ENCODE data around the gene VAV1. TPM values are rescaled to one million over a fixed set of nuclear protein-coding genes. Genes with fewer than 3 reads are reported as not detected.

The VAV1 gene, protein sequence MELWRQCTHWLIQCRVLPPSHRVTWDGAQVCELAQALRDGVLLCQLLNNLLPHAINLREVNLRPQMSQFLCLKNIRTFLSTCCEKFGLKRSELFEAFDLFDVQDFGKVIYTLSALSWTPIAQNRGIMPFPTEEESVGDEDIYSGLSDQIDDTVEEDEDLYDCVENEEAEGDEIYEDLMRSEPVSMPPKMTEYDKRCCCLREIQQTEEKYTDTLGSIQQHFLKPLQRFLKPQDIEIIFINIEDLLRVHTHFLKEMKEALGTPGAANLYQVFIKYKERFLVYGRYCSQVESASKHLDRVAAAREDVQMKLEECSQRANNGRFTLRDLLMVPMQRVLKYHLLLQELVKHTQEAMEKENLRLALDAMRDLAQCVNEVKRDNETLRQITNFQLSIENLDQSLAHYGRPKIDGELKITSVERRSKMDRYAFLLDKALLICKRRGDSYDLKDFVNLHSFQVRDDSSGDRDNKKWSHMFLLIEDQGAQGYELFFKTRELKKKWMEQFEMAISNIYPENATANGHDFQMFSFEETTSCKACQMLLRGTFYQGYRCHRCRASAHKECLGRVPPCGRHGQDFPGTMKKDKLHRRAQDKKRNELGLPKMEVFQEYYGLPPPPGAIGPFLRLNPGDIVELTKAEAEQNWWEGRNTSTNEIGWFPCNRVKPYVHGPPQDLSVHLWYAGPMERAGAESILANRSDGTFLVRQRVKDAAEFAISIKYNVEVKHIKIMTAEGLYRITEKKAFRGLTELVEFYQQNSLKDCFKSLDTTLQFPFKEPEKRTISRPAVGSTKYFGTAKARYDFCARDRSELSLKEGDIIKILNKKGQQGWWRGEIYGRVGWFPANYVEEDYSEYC
- total RNA-seq, result 1 to 10 TPM; 1.1 to 7.9 (median 3.1) TPM
- long read RNA-seq, result 0 reads

DNA sequence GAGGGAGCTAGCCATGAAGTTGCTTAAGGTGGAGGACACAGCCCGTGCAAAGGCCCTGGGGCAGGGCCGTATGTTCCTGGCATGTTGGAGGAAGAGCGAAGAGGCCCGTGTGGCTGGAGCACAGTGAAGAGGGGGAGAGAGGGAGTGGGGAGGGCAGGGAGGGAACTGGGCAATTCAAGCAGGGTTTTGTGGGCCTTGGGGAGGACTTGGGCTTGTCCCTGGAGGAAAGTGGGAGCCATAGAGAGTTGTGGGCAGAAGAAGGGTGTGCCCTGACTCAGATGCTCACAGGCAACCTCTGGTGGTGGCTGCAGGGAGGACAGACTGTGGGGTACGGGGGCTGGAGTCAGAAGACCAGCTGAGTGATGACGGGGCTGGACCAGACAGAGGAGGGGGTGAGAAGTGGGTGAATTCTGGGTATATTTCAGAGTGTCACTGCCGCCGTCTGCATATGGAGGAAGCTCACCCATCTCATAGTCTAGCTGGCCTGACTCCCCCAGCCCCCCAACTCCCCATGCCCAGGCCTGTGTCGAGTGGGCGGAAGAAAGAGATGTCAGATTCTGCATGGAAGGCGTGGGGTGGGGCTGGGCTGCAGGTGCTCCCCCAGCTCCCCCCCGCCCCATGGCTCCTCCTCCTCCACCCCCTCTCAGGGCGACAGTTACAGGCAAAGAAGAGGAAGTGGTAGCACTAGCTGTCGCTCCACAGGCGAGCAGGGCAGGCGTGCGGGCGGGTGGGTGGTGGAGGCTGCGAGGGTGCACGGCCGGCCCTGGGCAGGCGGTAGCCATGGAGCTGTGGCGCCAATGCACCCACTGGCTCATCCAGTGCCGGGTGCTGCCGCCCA lies at the start of gene VAV1:
Gene VAV1, plus strand, starts transcription at position 681 of the 838 bp plus-strand sequence. Its CDS starts 100 bp downstream, at position 781.
- WGBS (ENCODE audit: insufficient coverage, low coverage, low lambda C conversion rate, missing lambda C conversion rate), result 57% methylated on average over 12 of the region's 25 CpGs
- Histone ChIP-seq H3K36me3 (no peaks in the 10 kb centered on the region), H3K4me3 (peak within 1 kb of the TSS; percentile 32 to 57 (median 36)), H3K4me1 (peaks cover 0 to 8% (median under 1%) of the 10 kb centered on the region in 4 donors), H3K27me3 (no peaks in the 10 kb centered on the region), H3K9me3 (no peaks in the 10 kb centered on the region), H3K27ac (peak within 1 kb of the TSS in 2 of 3 donors; percentile 37 to 67)
- ATAC-seq (peak; percentile 55 to 75 (median 62)), DNase-seq (peak; percentile 65 to 78 (median 72))
- TF ChIP-seq POLR2A (IDR thresholded peaks at IDR 0.05), result no peak
- TF ChIP-seq, protein P1, sequence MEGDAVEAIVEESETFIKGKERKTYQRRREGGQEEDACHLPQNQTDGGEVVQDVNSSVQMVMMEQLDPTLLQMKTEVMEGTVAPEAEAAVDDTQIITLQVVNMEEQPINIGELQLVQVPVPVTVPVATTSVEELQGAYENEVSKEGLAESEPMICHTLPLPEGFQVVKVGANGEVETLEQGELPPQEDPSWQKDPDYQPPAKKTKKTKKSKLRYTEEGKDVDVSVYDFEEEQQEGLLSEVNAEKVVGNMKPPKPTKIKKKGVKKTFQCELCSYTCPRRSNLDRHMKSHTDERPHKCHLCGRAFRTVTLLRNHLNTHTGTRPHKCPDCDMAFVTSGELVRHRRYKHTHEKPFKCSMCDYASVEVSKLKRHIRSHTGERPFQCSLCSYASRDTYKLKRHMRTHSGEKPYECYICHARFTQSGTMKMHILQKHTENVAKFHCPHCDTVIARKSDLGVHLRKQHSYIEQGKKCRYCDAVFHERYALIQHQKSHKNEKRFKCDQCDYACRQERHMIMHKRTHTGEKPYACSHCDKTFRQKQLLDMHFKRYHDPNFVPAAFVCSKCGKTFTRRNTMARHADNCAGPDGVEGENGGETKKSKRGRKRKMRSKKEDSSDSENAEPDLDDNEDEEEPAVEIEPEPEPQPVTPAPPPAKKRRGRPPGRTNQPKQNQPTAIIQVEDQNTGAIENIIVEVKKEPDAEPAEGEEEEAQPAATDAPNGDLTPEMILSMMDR (IDR thresholded peaks at IDR 0.05), result peak in 1 of 4 donors; percentile 23
- intact Hi-C loops (cut with DNase I), result no loop called here

DNA sequence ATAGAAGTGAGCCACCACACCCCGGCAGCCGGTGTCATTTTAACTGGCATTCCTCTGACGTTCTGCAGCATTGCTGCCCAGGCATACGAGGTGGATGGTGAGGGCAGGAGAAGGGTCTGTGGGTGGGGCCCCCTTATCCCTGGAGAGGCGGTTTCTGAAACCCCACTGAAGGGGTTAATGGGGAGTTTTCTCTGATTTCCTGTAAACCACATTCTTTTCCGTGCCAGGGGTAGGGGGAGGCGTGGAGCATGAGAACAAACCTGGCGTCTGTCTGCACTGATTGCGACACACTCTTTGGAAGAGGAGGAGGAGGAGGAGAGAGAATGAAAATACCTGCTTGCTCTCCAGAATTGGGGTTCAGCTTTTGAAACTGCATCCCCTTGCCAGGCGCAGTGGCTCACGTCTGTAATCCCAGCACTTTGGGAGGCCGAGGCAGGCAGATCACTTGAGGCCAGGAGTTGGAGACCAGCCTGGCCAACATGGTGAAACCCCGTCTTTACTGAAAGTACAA lies 49.3 kb upstream of the VAV1 start:
- H3K27ac ChIP-seq, result peak overlapping the region; percentile 65 to 86 (median 67)
- H3K4me3 ChIP-seq, result peak overlapping the region; percentile 12 to 95 (median 39)
- no peaks in the 10 kb centered on the region for H3K27me3 ChIP-seq
- peaks cover 0 to 3% (median 2%) of the 10 kb centered on the region in 4 donors for H3K36me3 ChIP-seq
- intact Hi-C loops (cut with DNase I), result no loop called here
- peak in 3 of 4 donors; percentile 4 to 25 (median 5) for ATAC-seq
- WGBS (ENCODE audit: insufficient coverage, low coverage, low lambda C conversion rate, missing lambda C conversion rate), result 2% methylated on average over 11 of the region's 13 CpGs
- TF ChIP-seq POLR2A (IDR thresholded peaks at IDR 0.05), result peak; percentile 49
- TF ChIP-seq, protein P1 (IDR thresholded peaks at IDR 0.05), result no peak
- DNase-seq, result peak; percentile 68 to 90 (median 78)
- no peaks in the 10 kb centered on the region for H3K9me3 ChIP-seq
- peaks cover 0 to 64% (median 17%) of the 10 kb centered on the region in 4 donors for H3K4me1 ChIP-seq

DNA sequence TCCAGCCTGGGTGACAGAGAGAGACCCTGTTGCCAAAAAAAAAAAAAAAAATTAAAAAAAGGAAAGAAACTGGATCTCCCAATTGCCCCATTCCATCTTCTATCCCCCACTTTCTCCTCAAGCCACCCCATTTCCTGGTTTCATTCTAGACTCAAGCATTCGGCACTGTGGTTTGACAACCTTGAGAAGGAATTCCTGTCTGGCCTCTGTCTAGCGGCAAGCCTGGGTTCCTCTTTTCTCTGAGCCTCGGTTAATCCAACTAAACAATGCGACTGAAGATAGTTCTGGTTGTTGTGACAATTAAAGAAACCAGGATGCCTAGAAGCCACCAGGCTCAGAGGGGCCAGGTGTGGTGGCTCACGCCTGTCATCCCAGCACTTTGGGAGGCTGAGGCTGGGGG lies 48.8 kb upstream of the VAV1 start:
- TF ChIP-seq POLR2A (IDR thresholded peaks at IDR 0.05), result no peak
- TF ChIP-seq, protein P1 (IDR thresholded peaks at IDR 0.05), result no peak
- H3K4me1 ChIP-seq, result peaks cover 0 to 70% (median 20%) of the 10 kb centered on the region in 4 donors
- WGBS (ENCODE audit: insufficient coverage, low coverage, low lambda C conversion rate, missing lambda C conversion rate), result 23% methylated on average over 5 of the region's 5 CpGs

More for the DNA sequence above, 48.8 kb upstream of the VAV1 start:
- Histone ChIP-seq H3K36me3 (no peaks in the 10 kb centered on the region), H3K27me3 (no peaks in the 10 kb centered on the region), H3K9me3 (no peaks in the 10 kb centered on the region), H3K4me3 (peak overlapping the region; percentile 12 to 95 (median 39)), H3K27ac (peak overlapping the region; percentile 65 to 86 (median 67))
- ATAC-seq (no peak), DNase-seq (peak in 2 of 3 donors; percentile 12 to 23)
- intact Hi-C loops (cut with DNase I), result no loop called here
